Measurements from ENCODE around the gene CORO1C. TPM values are rescaled to one million over a fixed set of nuclear protein-coding genes. Genes with fewer than 3 reads are reported as not detected.

Gene CORO1C
- total RNA-seq, 3 donors from 2014 or later (not counting 1 experiment from before 2014, with no cell fraction given) = 28.9 to 43.5 (median 36.0) TPM

GRCh38 chr12:108625228-108625627 is 106.1 kb downstream of the CORO1C start:
- peaks cover 11% of the 10 kb centered on the region for H3K36me3 Mint-ChIP-seq
- no peaks in the 10 kb centered on the region for H3K9me3 Mint-ChIP-seq
- H3K4me3 Mint-ChIP-seq = peak overlapping the region; percentile 17
- TF ChIP-seq, protein P1, sequence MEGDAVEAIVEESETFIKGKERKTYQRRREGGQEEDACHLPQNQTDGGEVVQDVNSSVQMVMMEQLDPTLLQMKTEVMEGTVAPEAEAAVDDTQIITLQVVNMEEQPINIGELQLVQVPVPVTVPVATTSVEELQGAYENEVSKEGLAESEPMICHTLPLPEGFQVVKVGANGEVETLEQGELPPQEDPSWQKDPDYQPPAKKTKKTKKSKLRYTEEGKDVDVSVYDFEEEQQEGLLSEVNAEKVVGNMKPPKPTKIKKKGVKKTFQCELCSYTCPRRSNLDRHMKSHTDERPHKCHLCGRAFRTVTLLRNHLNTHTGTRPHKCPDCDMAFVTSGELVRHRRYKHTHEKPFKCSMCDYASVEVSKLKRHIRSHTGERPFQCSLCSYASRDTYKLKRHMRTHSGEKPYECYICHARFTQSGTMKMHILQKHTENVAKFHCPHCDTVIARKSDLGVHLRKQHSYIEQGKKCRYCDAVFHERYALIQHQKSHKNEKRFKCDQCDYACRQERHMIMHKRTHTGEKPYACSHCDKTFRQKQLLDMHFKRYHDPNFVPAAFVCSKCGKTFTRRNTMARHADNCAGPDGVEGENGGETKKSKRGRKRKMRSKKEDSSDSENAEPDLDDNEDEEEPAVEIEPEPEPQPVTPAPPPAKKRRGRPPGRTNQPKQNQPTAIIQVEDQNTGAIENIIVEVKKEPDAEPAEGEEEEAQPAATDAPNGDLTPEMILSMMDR (IDR thresholded peaks at IDR 0.05) = no peak
- H3K27me3 ChIP-seq (ENCODE audit: control insufficient read depth, insufficient read depth, low read length) = no peaks in the 10 kb centered on the region
- intact Hi-C loops (cut with micrococcal nuclease) = no loop called here
- ATAC-seq (no peak), DNase-seq (no peak)
- H3K4me1 Mint-ChIP-seq = peaks cover 61 to 72% of the 10 kb centered on the region in 2 donors
- WGBS (ENCODE audit: insufficient coverage) = 95% methylated on average over 3 of the region's 3 CpGs
- peaks cover 60% of the 10 kb centered on the region for H3K36me3 ChIP-seq (ENCODE audit: control insufficient read depth, insufficient read depth, low read length)
- H3K27me3 Mint-ChIP-seq (ENCODE audit: low read depth in 2 of 2) = no peaks in the 10 kb centered on the region
- peak overlapping the region; percentile 92 to 100 for H3K27ac Mint-ChIP-seq
- H3K4me1 ChIP-seq (ENCODE audit: control insufficient read depth, insufficient read depth, low read length) = peaks cover 85% of the 10 kb centered on the region
- H3K9me3 ChIP-seq (ENCODE audit: control insufficient read depth, insufficient read depth, low read length) = no peaks in the 10 kb centered on the region
- H3K27ac ChIP-seq (ENCODE audit: low read length) = peak overlapping the region; percentile 3
- H3K4me3 ChIP-seq (ENCODE audit: low read length) = no peak overlapping the region

GRCh38 chr12:108623577-108623976 is 107.7 kb downstream of the CORO1C start:
- Histone ChIP-seq H3K9me3 (ENCODE audit: control insufficient read depth, insufficient read depth, low read length) (no peaks in the 10 kb centered on the region), H3K27ac (ENCODE audit: low read length) (peak overlapping the region; percentile 75), H3K36me3 (ENCODE audit: control insufficient read depth, insufficient read depth, low read length) (peaks cover 64% of the 10 kb centered on the region), H3K27me3 (ENCODE audit: control insufficient read depth, insufficient read depth, low read length) (no peaks in the 10 kb centered on the region), H3K4me3 (ENCODE audit: low read length) (no peak overlapping the region), H3K4me1 (ENCODE audit: control insufficient read depth, insufficient read depth, low read length) (peaks cover 77% of the 10 kb centered on the region)
- H3K9me3 Mint-ChIP-seq = no peaks in the 10 kb centered on the region
- DNase-seq (no peak), ATAC-seq (no peak)
- TF ChIP-seq, protein P1 (IDR thresholded peaks at IDR 0.05) = no peak
- 88% methylated on average over 8 of the region's 8 CpGs for WGBS (ENCODE audit: insufficient coverage)
- intact Hi-C loops (cut with micrococcal nuclease) = no loop called here
- no peak overlapping the region for H3K4me3 Mint-ChIP-seq
- H3K4me1 Mint-ChIP-seq = peaks cover 65 to 74% of the 10 kb centered on the region in 2 donors
- H3K27me3 Mint-ChIP-seq (ENCODE audit: low read depth in 2 of 2) = no peaks in the 10 kb centered on the region
- H3K36me3 Mint-ChIP-seq = peaks cover 11% of the 10 kb centered on the region
- peak overlapping the region; percentile 92 to 100 for H3K27ac Mint-ChIP-seq

GRCh38 chr12:108622921-108623514 is 108.3 kb downstream of the CORO1C start:
- Mint-ChIP-seq H3K9me3 (no peaks in the 10 kb centered on the region), H3K27ac (peak overlapping the region; percentile 92 to 100), H3K36me3 (peaks cover 11% of the 10 kb centered on the region), H3K27me3 (ENCODE audit: low read depth in 2 of 2) (no peaks in the 10 kb centered on the region), H3K4me3 (no peak overlapping the region), H3K4me1 (peaks cover 65 to 74% of the 10 kb centered on the region in 2 donors)
- WGBS (ENCODE audit: insufficient coverage) = 96% methylated on average over 14 of the region's 14 CpGs
- peaks cover 77% of the 10 kb centered on the region for H3K4me1 ChIP-seq (ENCODE audit: control insufficient read depth, insufficient read depth, low read length)
- DNase-seq (no peak), ATAC-seq (no peak)
- no peaks in the 10 kb centered on the region for H3K9me3 ChIP-seq (ENCODE audit: control insufficient read depth, insufficient read depth, low read length)
- peak overlapping the region; percentile 75 for H3K27ac ChIP-seq (ENCODE audit: low read length)
- intact Hi-C loops (cut with micrococcal nuclease) = no loop called here
- H3K27me3 ChIP-seq (ENCODE audit: control insufficient read depth, insufficient read depth, low read length) = no peaks in the 10 kb centered on the region
- TF ChIP-seq, protein P1 (IDR thresholded peaks at IDR 0.05) = no peak
- H3K4me3 ChIP-seq (ENCODE audit: low read length) = no peak overlapping the region
- H3K36me3 ChIP-seq (ENCODE audit: control insufficient read depth, insufficient read depth, low read length) = peaks cover 64% of the 10 kb centered on the region

DNA sequence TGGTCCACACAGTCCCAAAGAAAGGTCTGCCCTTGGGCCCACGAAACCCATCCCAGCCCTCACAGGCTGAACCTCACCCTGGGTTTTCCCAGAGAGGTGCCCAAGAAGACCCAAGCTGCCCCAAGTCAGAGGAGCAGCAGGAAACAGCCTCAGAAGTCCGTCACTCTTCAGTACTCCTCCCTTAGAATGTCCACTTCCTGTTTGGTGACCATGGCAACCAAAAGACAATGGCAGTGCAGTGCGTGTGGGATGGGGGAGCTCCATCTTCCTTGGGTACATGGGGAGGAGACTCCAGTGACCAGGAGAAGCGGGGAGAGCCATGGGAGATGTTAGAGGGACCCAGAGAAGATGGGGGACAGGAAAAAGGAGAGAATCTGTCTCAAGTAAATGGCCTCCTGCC is 108.9 kb downstream of the CORO1C start:
- H3K4me3 ChIP-seq (ENCODE audit: low read length) = no peak overlapping the region
- H3K27me3 ChIP-seq (ENCODE audit: control insufficient read depth, insufficient read depth, low read length) = no peaks in the 10 kb centered on the region
- peaks cover 76% of the 10 kb centered on the region for H3K4me1 ChIP-seq (ENCODE audit: control insufficient read depth, insufficient read depth, low read length)
- intact Hi-C loops (cut with micrococcal nuclease) = no loop called here
- H3K36me3 ChIP-seq (ENCODE audit: control insufficient read depth, insufficient read depth, low read length) = peaks cover 63% of the 10 kb centered on the region
- DNase-seq (peak in 1 of 2 donors; percentile 59), ATAC-seq (peak; percentile 58 to 74 (median 63))
- peak overlapping the region; percentile 75 for H3K27ac ChIP-seq (ENCODE audit: low read length)
- H3K9me3 Mint-ChIP-seq = no peaks in the 10 kb centered on the region
- no peaks in the 10 kb centered on the region for H3K27me3 Mint-ChIP-seq (ENCODE audit: low read depth in 2 of 2)
- WGBS (ENCODE audit: insufficient coverage) = 52% methylated on average over 4 of the region's 4 CpGs
- peaks cover 69 to 77% of the 10 kb centered on the region in 2 donors for H3K4me1 Mint-ChIP-seq
- peak overlapping the region; percentile 92 to 100 for H3K27ac Mint-ChIP-seq
- peaks cover 11% of the 10 kb centered on the region for H3K36me3 Mint-ChIP-seq
- TF ChIP-seq, protein P1 (IDR thresholded peaks at IDR 0.05) = no peak
- H3K9me3 ChIP-seq (ENCODE audit: control insufficient read depth, insufficient read depth, low read length) = no peaks in the 10 kb centered on the region
- peak overlapping the region; percentile 35 for H3K4me3 Mint-ChIP-seq

Data from natural killer cell (primary cell).